ENCODE results near the gene CDK5. TPM values are rescaled to one million over a fixed set of nuclear protein-coding genes. Genes with fewer than 3 reads are reported as not detected.
"Not testable (repeated sequence)": the region's sequence is repeated elsewhere in the genome, so short reads cannot be mapped to it uniquely, and the experiment has no call there.

The CDK5 gene
- polyA plus RNA-seq, 3 donors: 5.9 to 9.1 (median 7.8) TPM

- not testable (repeated sequence) for H3K27ac ChIP-seq (ENCODE audit: low read depth, low read length)
- 81 to 92% (median 88%) methylated on average over 12 of the region's 12 CpGs for WGBS, 3 donors
These were observed 46.1 kb downstream of the CDK5 start for GRCh38 chr7:151011616-151012015.

- H3K27ac ChIP-seq (ENCODE audit: low read depth, low read length): no peak overlapping the region
- 53 to 73% (median 56%) methylated on average over 1 of the region's 1 CpG for WGBS, 3 donors
These were observed 46.6 kb downstream of the CDK5 start for GRCh38 chr7:151011097-151011409.

GRCh38 chr7:151010307-151011096 is 47.2 kb downstream of the CDK5 start:
- H3K27ac ChIP-seq (ENCODE audit: low read depth, low read length): no peak overlapping the region

GRCh38 chr7:151010037-151010306 is 47.7 kb downstream of the CDK5 start:
- H3K27ac ChIP-seq (ENCODE audit: low read depth, low read length): no peak overlapping the region
- 36 to 63% (median 48%) methylated on average over 7 of the region's 7 CpGs for WGBS, 3 donors

More at GRCh38 chr7:151010307-151011096, 47.2 kb downstream of the CDK5 start:
- WGBS, 3 donors: 22 to 32% (median 31%) methylated on average over 17 to 18 of the region's 18 CpGs

- WGBS, 3 donors: 56 to 73% (median 71%) methylated on average over 15 to 22 of the region's 22 CpGs
- H3K27ac ChIP-seq (ENCODE audit: low read depth, low read length): no peak overlapping the region
These were observed 48.2 kb downstream of the CDK5 start for GRCh38 chr7:151009327-151010036.

- no peak overlapping the region for H3K27ac ChIP-seq (ENCODE audit: low read depth, low read length)
- 34 to 56% (median 50%) methylated on average over 40 of the region's 40 CpGs for WGBS, 3 donors
These were observed 49.0 kb downstream of the CDK5 start for GRCh38 chr7:151008511-151009323.

GRCh38 chr7:151008143-151008510 is 49.6 kb downstream of the CDK5 start:
- 24 to 41% (median 25%) methylated on average over 11 of the region's 11 CpGs for WGBS, 3 donors
- H3K27ac ChIP-seq (ENCODE audit: low read depth, low read length): no peak overlapping the region

GRCh38 chr7:151007469-151007898 is 50.2 kb downstream of the CDK5 start:
- H3K27ac ChIP-seq (ENCODE audit: low read depth, low read length): no peak overlapping the region
- WGBS, 3 donors: 26 to 82% (median 70%) methylated on average over 7 of the region's 7 CpGs

- 76 to 84% (median 83%) methylated on average over 22 to 23 of the region's 23 CpGs for WGBS, 3 donors
- no peak overlapping the region for H3K27ac ChIP-seq (ENCODE audit: low read depth, low read length)
These were observed 51.0 kb downstream of the CDK5 start for GRCh38 chr7:151006590-151007300.

GRCh38 chr7:151005566-151005965 is 52.1 kb downstream of the CDK5 start:
- no peak overlapping the region for H3K27ac ChIP-seq (ENCODE audit: low read depth, low read length)
- WGBS, 3 donors: 59 to 94% (median 86%) methylated on average over 9 of the region's 9 CpGs

Other genes with a start within 250 kb of the CDK5 start
- under 1 TPM in 2 of 3 donors, not detected in 1; 0.07 to 0.15 TPM for gene AOC1, start 205.4 kb downstream of the CDK5 start, polyA plus RNA-seq
- gene KCNH2, start 79.6 kb downstream of the CDK5 start, polyA plus RNA-seq: 1 to 10 TPM in 1 of 3 donors, under 1 TPM in 2; 0.19 to 3.4 (median 0.22) TPM
- gene NOS3, start 66.9 kb downstream of the CDK5 start, polyA plus RNA-seq: 10 to 100 TPM in 2 of 3 donors, 1 to 10 TPM in 1; 4.1 to 36.9 (median 23.3) TPM
- gene ATG9B, start 33.4 kb downstream of the CDK5 start, polyA plus RNA-seq: 1 to 10 TPM in 1 of 3 donors, under 1 TPM in 2; 0.11 to 2.1 (median 0.37) TPM
- gene ABCB8, start 29.4 kb downstream of the CDK5 start, polyA plus RNA-seq: 10 to 100 TPM; 11.2 to 24.0 (median 14.6) TPM
- 1 to 10 TPM; 1.3 to 7.6 (median 2.8) TPM for gene ASIC3, start 9.4 kb downstream of the CDK5 start, polyA plus RNA-seq
- 10 to 100 TPM; 63.7 to 73.3 (median 64.8) TPM for gene SLC4A2, start 1.7 kb upstream of the CDK5 start, polyA plus RNA-seq
- gene FASTK, start 22.9 kb upstream of the CDK5 start, polyA plus RNA-seq: 100 to 1,000 TPM in 1 of 3 donors, 10 to 100 TPM in 2; 53.0 to 104 (median 91.8) TPM
- gene TMUB1, start 25.6 kb upstream of the CDK5 start, polyA plus RNA-seq: 10 to 100 TPM; 33.3 to 56.8 (median 44.0) TPM
- 10 to 100 TPM; 35.9 to 67.0 (median 51.9) TPM for gene AGAP3, start 28.6 kb upstream of the CDK5 start, polyA plus RNA-seq
- gene GBX1, start 109.8 kb upstream of the CDK5 start, polyA plus RNA-seq: not detected
- not detected for gene ASB10, start 129.4 kb upstream of the CDK5 start, polyA plus RNA-seq
- gene H2BK1, start 152.6 kb upstream of the CDK5 start, polyA plus RNA-seq: not detected
- gene ABCF2, start 169.3 kb upstream of the CDK5 start, polyA plus RNA-seq: 10 to 100 TPM; 11.3 to 32.4 (median 20.1) TPM
- 10 to 100 TPM in 2 of 3 donors, 1 to 10 TPM in 1; 9.9 to 19.1 (median 10.9) TPM for gene CHPF2, start 174.6 kb upstream of the CDK5 start, polyA plus RNA-seq
- gene SMARCD3, start 190.8 kb upstream of the CDK5 start, polyA plus RNA-seq: 10 to 100 TPM; 10.8 to 44.8 (median 32.2) TPM